Neuronal stem cell (in vitro differentiated cells): ENCODE measurements around the gene ANO1.

ENCODE experiments used
- DNase-seq: peaks from one replicate; pipeline ENCODE4 v3.0.0-alpha.2; 2013; ENCODE audit warnings: low spot score
- H2AFZ ChIP-seq: one replicate; pipeline ENCODE4 v1.6.1; 2013; ENCODE audit warnings: mild to moderate bottlenecking, low read length, inconsistent platforms
- H2AK5ac ChIP-seq: 2 replicates; pipeline ENCODE4 v1.6.1; 2013; ENCODE audit warnings: low read depth, mild to moderate bottlenecking, inconsistent platforms, low read length, moderate library complexity, mixed read lengths
- H2BK120ac ChIP-seq: 2 replicates; pipeline ENCODE4 v1.6.1; 2013; ENCODE audit warnings: low read depth, mild to moderate bottlenecking, inconsistent platforms, low read length, moderate library complexity, mixed read lengths
- H2BK12ac ChIP-seq: one replicate; pipeline ENCODE4 v1.6.1; 2013; ENCODE audit warnings: low read length, inconsistent platforms
- H2BK15ac ChIP-seq: 2 replicates; pipeline ENCODE4 v1.6.1; 2013; ENCODE audit warnings: mild to moderate bottlenecking, low read length, inconsistent platforms, mixed read lengths
- H2BK5ac ChIP-seq: one replicate; pipeline ENCODE4 v1.6.1; 2013; ENCODE audit warnings: inconsistent platforms, mild to moderate bottlenecking, low read length, moderate library complexity
- H3K14ac ChIP-seq: one replicate; pipeline ENCODE4 v1.6.1; 2013; ENCODE audit warnings: low read length, inconsistent platforms
- H3K18ac ChIP-seq: 2 replicates; pipeline ENCODE4 v1.6.1; 2013; ENCODE audit warnings: low read length, inconsistent platforms
- H3K23ac ChIP-seq: 2 replicates; pipeline ENCODE4 v1.6.1; 2013; ENCODE audit warnings: low read depth, mild to moderate bottlenecking, mixed read lengths, low read length, inconsistent platforms; ENCODE audit not compliant: poor library complexity
- H3K27ac ChIP-seq: replicated peaks from 3 replicates; pipeline ENCODE4 v1.5.1; 2013; ENCODE audit warnings: low read length, inconsistent platforms
- H3K27me3 ChIP-seq, 3 experiments: 2 replicates each; pipeline ENCODE4 v1.6.1; 2013; ENCODE audit warnings: low read length in 3 of 3, mild to moderate bottlenecking in 2 of 3, inconsistent platforms in 1 of 3, low read depth in 1 of 3, mixed read lengths in 1 of 3, moderate library complexity in 1 of 3; ENCODE audit not compliant: control insufficient read depth in 3 of 3, insufficient read depth in 3 of 3
- H3K36me3 ChIP-seq, 2 donors: replicated peaks in 1 of 2; 2 replicates each; pipeline ENCODE4 v1.6.1; 2013; ENCODE audit warnings: low read length in 2 of 2; ENCODE audit not compliant: control insufficient read depth in 2 of 2, insufficient read depth in 2 of 2
- H3K4ac ChIP-seq: 2 replicates; pipeline ENCODE4 v1.6.1; 2013; ENCODE audit warnings: inconsistent platforms, mild to moderate bottlenecking, low read length, moderate library complexity
- H3K4me1 ChIP-seq, 2 donors: 1 replicate in 1 of 2; 2 replicates in 1 of 2; pipeline ENCODE4 v1.6.1; 2013; ENCODE audit warnings: low read length in 2 of 2, low read depth in 1 of 2; ENCODE audit not compliant: control insufficient read depth in 2 of 2, insufficient read depth in 1 of 2
- H3K4me2 ChIP-seq: one replicate; pipeline ENCODE4 v1.6.1; 2013; ENCODE audit warnings: mild to moderate bottlenecking, low read length, inconsistent platforms; ENCODE audit not compliant: insufficient read depth, poor library complexity, severe bottlenecking
- H3K4me3 ChIP-seq, 2 donors: 2 replicates each; pipeline ENCODE4 v1.5.1; 2013; ENCODE audit warnings: low read length in 2 of 2, mild to moderate bottlenecking in 2 of 2, inconsistent platforms in 1 of 2, moderate library complexity in 1 of 2
- H3K79me1 ChIP-seq: one replicate; pipeline ENCODE4 v1.6.1; 2013; ENCODE audit warnings: low read depth, mild to moderate bottlenecking, inconsistent platforms, low read length, moderate library complexity
- H3K9ac ChIP-seq: one replicate; pipeline ENCODE4 v1.6.1; 2013; ENCODE audit warnings: mild to moderate bottlenecking, low read depth, low read length, inconsistent platforms; ENCODE audit not compliant: poor library complexity
- H3K9me3 ChIP-seq, 2 donors: replicated peaks in 1 of 2; 2 replicates each; pipeline versions ENCODE3 to v1.6.1; 2013; ENCODE audit warnings: low read length in 2 of 2, mild to moderate bottlenecking in 2 of 2, inconsistent platforms in 1 of 2, low read depth in 1 of 2, mixed read lengths in 1 of 2, moderate library complexity in 1 of 2; ENCODE audit not compliant: control insufficient read depth in 2 of 2, insufficient read depth in 1 of 2
- H4K8ac ChIP-seq: one replicate; pipeline ENCODE4 v1.6.1; 2013; ENCODE audit warnings: low read depth, mild to moderate bottlenecking, inconsistent platforms, low read length, moderate library complexity
- H4K91ac ChIP-seq: one replicate; pipeline ENCODE4 v1.6.1; 2013; ENCODE audit warnings: low read length, low read depth, mild to moderate bottlenecking, inconsistent platforms; ENCODE audit not compliant: poor library complexity
- WGBS, 2 donors: extraction: QIAGEN DNeasy Blood & Tissue Kit; methylation state at CpG; one replicate each; pipeline ENCODE4 v1.1.7; 2013; ENCODE audit warnings: missing lambda C conversion rate in 2 of 2, mixed read lengths in 1 of 2; ENCODE audit not compliant: insufficient read length in 2 of 2, insufficient replicate concordance in 1 of 2; ENCODE audit errors: extremely low coverage in 2 of 2; 5-methylcytosine and 5-hydroxymethylcytosine counted together

Gene ANO1

GRCh38 chr11:70080763-70081162 is 2.6 kb downstream of the ANO1 start:
- DNase-seq = no peak
- no peak overlapping the region for H3K4ac ChIP-seq
- H3K79me1 ChIP-seq = no peaks in the 10 kb centered on the region
- H3K18ac ChIP-seq = peak overlapping the region; percentile 25
- H3K4me2 ChIP-seq = no peak overlapping the region
- H2AK5ac ChIP-seq = no peak overlapping the region
- no peak overlapping the region for H3K23ac ChIP-seq
- no peak overlapping the region for H3K27ac ChIP-seq
- no peak overlapping the region for H2BK5ac ChIP-seq
- H3K36me3 ChIP-seq = no peaks in the 10 kb centered on the region
- no peak overlapping the region for H2BK120ac ChIP-seq
- WGBS, 2 donors = no CpG with 5 or more reads among the region's 10 CpGs
- H3K9me3 ChIP-seq = no peaks in the 10 kb centered on the region
- peak overlapping the region; percentile 16 for H2BK12ac ChIP-seq
- H2AFZ ChIP-seq = no peak overlapping the region
- H3K9ac ChIP-seq = no peak overlapping the region
- no peak overlapping the region for H2BK15ac ChIP-seq
- no peak overlapping the region for H3K14ac ChIP-seq
- H4K91ac ChIP-seq = no peak overlapping the region
- H4K8ac ChIP-seq = no peak overlapping the region
- peaks cover 24 to 74% (median 53%) of the 10 kb centered on the region in 3 experiments for H3K27me3 ChIP-seq
- peaks cover 0 to 5% of the 10 kb centered on the region in 2 donors for H3K4me1 ChIP-seq
- H3K4me3 ChIP-seq = no peak overlapping the region

DNA sequence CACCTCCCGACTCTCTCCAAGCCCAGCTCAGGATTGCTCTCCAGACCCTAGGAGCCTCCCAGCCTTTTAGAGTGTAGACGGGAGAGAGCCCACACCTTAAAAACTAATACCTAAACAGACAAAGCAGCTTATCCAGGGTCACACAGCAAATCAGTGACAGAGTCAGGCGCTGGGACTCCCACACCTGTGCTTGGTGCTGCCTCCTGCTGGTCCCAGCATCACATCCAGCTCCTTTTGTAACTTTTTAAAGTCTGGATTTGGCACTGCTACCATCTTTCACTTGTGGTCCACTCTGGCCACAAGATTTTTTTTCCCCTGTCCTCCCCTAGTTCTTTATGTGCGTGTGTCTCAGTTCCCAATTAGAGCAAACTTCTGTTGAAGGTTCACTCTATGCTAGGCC is 4.7 kb downstream of the ANO1 start:
- H3K18ac ChIP-seq = no peak overlapping the region
- no peaks in the 10 kb centered on the region for H3K79me1 ChIP-seq
- no peak overlapping the region for H3K4me3 ChIP-seq
- no peak overlapping the region for H3K27ac ChIP-seq
- no peak overlapping the region for H2BK15ac ChIP-seq
- H4K8ac ChIP-seq = no peak overlapping the region
- no peak overlapping the region for H2BK120ac ChIP-seq
- no peak overlapping the region for H2BK12ac ChIP-seq
- H3K4me1 ChIP-seq = peaks cover 0 to 5% of the 10 kb centered on the region in 2 donors
- H2AFZ ChIP-seq = no peak overlapping the region
- no CpG with 5 or more reads among the region's 4 CpGs for WGBS, 2 donors
- H2BK5ac ChIP-seq = no peak overlapping the region
- peaks cover 12 to 57% (median 34%) of the 10 kb centered on the region in 3 experiments for H3K27me3 ChIP-seq
- no peak overlapping the region for H3K9ac ChIP-seq
- no peak overlapping the region for H3K14ac ChIP-seq
- H3K36me3 ChIP-seq = no peaks in the 10 kb centered on the region
- no peaks in the 10 kb centered on the region for H3K9me3 ChIP-seq
- no peak overlapping the region for H3K4me2 ChIP-seq
- H2AK5ac ChIP-seq = no peak overlapping the region
- H3K4ac ChIP-seq = no peak overlapping the region
- no peak for DNase-seq
- no peak overlapping the region for H3K23ac ChIP-seq
- H4K91ac ChIP-seq = no peak overlapping the region

- H3K18ac ChIP-seq = peak overlapping the region; percentile 78
- WGBS, 2 donors = no CpG with 5 or more reads among the region's 15 CpGs
- no peak overlapping the region for H3K4me3 ChIP-seq
- H3K27me3 ChIP-seq = peaks cover 3 to 53% (median 19%) of the 10 kb centered on the region in 3 experiments
- no peak overlapping the region for H4K91ac ChIP-seq
- no peak overlapping the region for H3K4ac ChIP-seq
- H3K4me1 ChIP-seq = peaks cover 0 to 7% of the 10 kb centered on the region in 2 donors
- peak overlapping the region; percentile 24 for H2BK120ac ChIP-seq
- no peak overlapping the region for H2BK12ac ChIP-seq
- H3K23ac ChIP-seq = peak overlapping the region; percentile 60
- H2AFZ ChIP-seq = no peak overlapping the region
- no peak overlapping the region for H3K4me2 ChIP-seq
- H3K14ac ChIP-seq = no peak overlapping the region
- H3K9ac ChIP-seq = no peak overlapping the region
- DNase-seq = no peak
- H3K36me3 ChIP-seq = no peaks in the 10 kb centered on the region
- H3K27ac ChIP-seq = no peak overlapping the region
- no peak overlapping the region for H2BK5ac ChIP-seq
- H2BK15ac ChIP-seq = peak overlapping the region; percentile 45
- no peak overlapping the region for H2AK5ac ChIP-seq
- no peaks in the 10 kb centered on the region for H3K9me3 ChIP-seq
- H3K79me1 ChIP-seq = no peaks in the 10 kb centered on the region
- H4K8ac ChIP-seq = no peak overlapping the region
Observed at GRCh38 chr11:70084046-70084984, 6.2 kb downstream of the ANO1 start.
